A673 (cell line): ENCODE measurements around the gene HEYL. TPM values are rescaled to one million over a fixed set of nuclear protein-coding genes. Genes with fewer than 3 reads are reported as not detected.

Experiments used
- BruUV-seq: library from RNA; stranded (reverse); fragments of 400-500 nt; replicated peaks from 2 replicates; lab custom pipeline; 2021; lab: Mats Ljungman, UMichigan
- CTCF ChIA-PET: fragments of 300-600 bp; sonication (Branson Sonifier 250); formaldehyde crosslinking; loops from one replicate; lab custom pipeline; 2022; ENCODE audit warnings: antibody characterized with exemption; lab: Charles Lee
- POLR2A ChIA-PET: fragments of 300-600 bp; sonication (Branson Sonifier 250); formaldehyde crosslinking; loops from one replicate; lab custom pipeline; 2022; ENCODE audit warnings: antibody characterized with exemption; ENCODE audit not compliant: low non-redundant PET; lab: Charles Lee
- DNase-seq: peaks from one replicate; pipeline ENCODE4 v3.0.0-alpha.2; 2015; ENCODE audit warnings: low spot score
- H3K27ac ChIP-seq: fragments of 200-600 bp; sonication (generic); 2 replicates; pipeline ENCODE4 v1.5.1; 2016; ENCODE audit warnings: mixed run types, low read depth, mild to moderate bottlenecking, mixed read lengths, antibody characterized with exemption, low read length; ENCODE audit not compliant: poor library complexity, severe bottlenecking
- H3K27me3 ChIP-seq: fragments of 200-600 bp; sonication (generic); replicated peaks from 2 replicates; pipeline ENCODE4 v1.6.1; 2017; ENCODE audit warnings: mixed run types, low read depth, mild to moderate bottlenecking, mixed read lengths, antibody characterized with exemption, low read length; ENCODE audit not compliant: insufficient read depth, poor library complexity
- H3K36me3 ChIP-seq: fragments of 200-600 bp; sonication (generic); 2 replicates; pipeline ENCODE4 v1.6.1; 2016; ENCODE audit warnings: mixed run types, mild to moderate bottlenecking, mixed read lengths, antibody characterized with exemption, low read length; ENCODE audit not compliant: insufficient read depth, poor library complexity, severe bottlenecking
- H3K4me1 ChIP-seq: fragments of 200-600 bp; sonication (generic); 2 replicates; pipeline ENCODE4 v1.6.1; 2017; ENCODE audit warnings: mixed run types, mild to moderate bottlenecking, mixed read lengths, antibody characterized with exemption, low read length; ENCODE audit not compliant: insufficient read depth, poor library complexity, severe bottlenecking
- H3K4me3 ChIP-seq: fragments of 200-600 bp; sonication (generic); 2 replicates; pipeline ENCODE4 v1.5.1; 2016; ENCODE audit warnings: low read depth, mixed run types, mild to moderate bottlenecking, mixed read lengths, low read length; ENCODE audit not compliant: poor library complexity, severe bottlenecking
- H3K9me3 ChIP-seq: fragments of 200-600 bp; sonication (generic); 2 replicates; pipeline ENCODE4 v1.6.1; 2016; ENCODE audit warnings: mixed run types, low read depth, mild to moderate bottlenecking, mixed read lengths, antibody characterized with exemption, low read length; ENCODE audit not compliant: poor library complexity, severe bottlenecking
- CTCF ChIP-seq: fragments of 300-800, 200-600 bp; sonication (generic); conservative IDR thresholded peaks from 2 replicates; pipeline ENCODE4 v1.5.1; 2017; ENCODE audit warnings: low read depth, mild to moderate bottlenecking, antibody characterized with exemption, low read length, moderate library complexity, mixed read lengths
- EZH2 ChIP-seq: fragments of 200-600 bp; sonication (generic); IDR thresholded peaks from 2 replicates; pipeline ENCODE4 v1.6.1; 2017; ENCODE audit warnings: borderline replicate concordance, low read depth, mild to moderate bottlenecking, mixed read lengths, antibody characterized with exemption, low read length; ENCODE audit not compliant: poor library complexity, severe bottlenecking
- intact Hi-C: fragments of 100-400 bp; cut with micrococcal nuclease; formaldehyde crosslinking; loops from one replicate; pipeline ENCODE4 v1.10.0; 2022; ENCODE audit not compliant: unreplicated experiment
- total RNA-seq: library from RNA; stranded (reverse); gene quantifications from 2 replicates; pipeline ENCODE4 v1.2.3, GENCODE V29; 2021

HEYL gene
- total RNA-seq, 1 experiment from 2014 or later, result 0.77 TPM

GRCh38 chr1:39680751-39681150 is 41.3 kb upstream of the HEYL start:
- no peak for DNase-seq
- TF ChIP-seq EZH2, result no peak
- no peak for TF ChIP-seq CTCF
- no TSS peak for BruUV-seq
- Histone ChIP-seq H3K36me3 (no peaks in the 10 kb centered on the region), H3K27ac (no peak overlapping the region), H3K27me3 (peaks cover 51% of the 10 kb centered on the region), H3K4me3 (no peak overlapping the region), H3K9me3 (no peaks in the 10 kb centered on the region), H3K4me1 (no peaks in the 10 kb centered on the region)
- intact Hi-C loops, result no loop called here
- POLR2A ChIA-PET, result no interaction called here
- CTCF ChIA-PET, result no interaction called here

GRCh38 chr1:39679821-39680220 is 40.4 kb upstream of the HEYL start:
- intact Hi-C loops, result no loop called here
- BruUV-seq, result no TSS peak
- CTCF ChIA-PET, result no interaction called here
- POLR2A ChIA-PET, result no interaction called here
- H3K4me3 ChIP-seq, result no peak overlapping the region
- H3K27me3 ChIP-seq, result peaks cover 47% of the 10 kb centered on the region
- no peak overlapping the region for H3K27ac ChIP-seq
- no peaks in the 10 kb centered on the region for H3K9me3 ChIP-seq
- no peaks in the 10 kb centered on the region for H3K4me1 ChIP-seq
- DNase-seq, result no peak
- TF ChIP-seq EZH2 (no peak), CTCF (no peak)
- H3K36me3 ChIP-seq, result no peaks in the 10 kb centered on the region

- H3K9me3 ChIP-seq, result no peaks in the 10 kb centered on the region
- H3K27ac ChIP-seq, result no peak overlapping the region
- H3K4me3 ChIP-seq, result no peak overlapping the region
- no peak for DNase-seq
- intact Hi-C loops, result no loop called here
- POLR2A ChIA-PET, result no interaction called here
- BruUV-seq, result no TSS peak
- H3K36me3 ChIP-seq, result no peaks in the 10 kb centered on the region
- no peaks in the 10 kb centered on the region for H3K4me1 ChIP-seq
- CTCF ChIA-PET, result no interaction called here
- peaks cover 43% of the 10 kb centered on the region for H3K27me3 ChIP-seq
- TF ChIP-seq CTCF (no peak), EZH2 (no peak)
Observed at GRCh38 chr1:39678889-39679288, 39.4 kb upstream of the HEYL start.
